Ovary (tissue), 3 donors: Measurements from ENCODE around the gene MTAP.

Source experiments
- CTCF ChIP-seq, 3 donors: fragments of 450-650 bp in 2 of 3; fragments of 200-600 bp in 1 of 3; IDR thresholded peaks; one replicate each; pipeline versions ENCODE4 v1.5.1 to v1.8.0; 2016 to 2022; ENCODE audit warnings: antibody characterized with exemption in 3 of 3, mild to moderate bottlenecking in 1 of 3
- POLR2A ChIP-seq: fragments of 450-650 bp; IDR thresholded peaks from one replicate; pipeline ENCODE4 v1.6.1; 2017; ENCODE audit warnings: antibody characterized with exemption, mild to moderate bottlenecking, moderate library complexity
- donor health status: DM: no; HTN: no; CAD: no.

GRCh38 chr9:21872696-21873095, 70.3 kb downstream of the MTAP start:
- no peak for TF ChIP-seq CTCF (IDR thresholded peaks at IDR 0.05)
- TF ChIP-seq POLR2A = no peak
